ENCODE data around the gene SPRYD3. TPM values are rescaled to one million over a fixed set of nuclear protein-coding genes. Genes with fewer than 3 reads are reported as not detected.

SPRYD3 gene
- total and polyA plus RNA-seq, 2 of the 4 experiments (the other 2 are of a cell fraction) = 25.6 to 27.8 TPM

DNA sequence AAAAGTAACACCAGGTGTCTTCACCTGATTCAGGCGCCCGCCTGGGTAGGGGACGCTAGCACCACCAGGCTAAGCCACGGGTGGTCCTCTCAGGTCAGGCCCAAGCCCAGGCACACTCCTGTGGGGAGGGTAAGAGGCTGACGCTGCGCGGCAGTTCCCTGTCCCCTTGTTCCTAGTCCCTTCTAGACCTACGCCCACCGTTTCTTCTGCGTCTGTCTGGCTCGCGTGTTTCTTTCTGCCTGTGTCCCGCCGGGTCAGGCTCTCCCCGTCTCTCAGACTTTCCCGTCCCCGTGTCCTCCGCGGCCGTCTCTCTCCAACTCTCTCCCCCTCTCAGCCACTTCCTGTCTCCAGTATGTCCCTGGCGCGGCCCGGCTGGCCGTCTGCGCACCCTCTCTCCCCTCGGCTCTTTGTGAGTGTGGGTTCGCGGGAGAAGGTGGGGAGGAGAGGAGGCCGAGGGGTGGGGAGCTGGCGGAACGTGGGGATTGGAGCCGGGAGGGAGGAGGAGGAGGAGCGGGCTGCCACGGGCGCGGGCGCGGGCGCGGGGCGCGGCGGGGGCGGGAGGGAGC lies 32.5 kb downstream of the SPRYD3 start:
- H3K23ac ChIP-seq (ENCODE audit: low read depth, low read length) = peak overlapping the region; percentile 100
- H3K36me3 ChIP-seq (ENCODE audit: control insufficient read depth, insufficient read depth, low read length) = peaks cover 6% of the 10 kb centered on the region
- H3K9ac ChIP-seq (ENCODE audit: low read depth, low read length) = peak overlapping the region; percentile 97
- peak overlapping the region; percentile 98 for H2AK5ac ChIP-seq (ENCODE audit: low read depth, low read length)
- H2BK120ac ChIP-seq (ENCODE audit: low read depth, low read length) = peak overlapping the region; percentile 88
- H3K27me3 ChIP-seq (ENCODE audit: control insufficient read depth, insufficient read depth, low read length) = no peaks in the 10 kb centered on the region
- no peaks in the 10 kb centered on the region for H3K9me3 ChIP-seq (ENCODE audit: control insufficient read depth, insufficient read depth, low read length)
- 5% methylated on average over 4 of the region's 44 CpGs; no CpG with 5 or more reads in 1 of the 2 experiments for WGBS, 2 experiments (ENCODE audit: extremely low coverage in 2 of 2, insufficient read length in 1 of 2)
- H3K4ac ChIP-seq (ENCODE audit: low read depth, low read length) = peak overlapping the region; percentile 100
- peaks cover 21% of the 10 kb centered on the region for H3K9me1 ChIP-seq (ENCODE audit: insufficient read depth, low read length)
- peak overlapping the region; percentile 96 for H4K91ac ChIP-seq (ENCODE audit: insufficient read depth, low read depth, low read length)
- TF ChIP-seq MXI1 (IDR thresholded peaks at IDR 0.05; ENCODE audit: borderline replicate concordance, low read depth, low read length) = no peak
- no peak for TF ChIP-seq FOS (IDR thresholded peaks at IDR 0.05; ENCODE audit: low read depth, low read length)
- TF ChIP-seq SMC3 (IDR thresholded peaks at IDR 0.05; ENCODE audit: low read depth, low read length) = no peak
- no peak for TF ChIP-seq CHD1 (IDR thresholded peaks at IDR 0.05; ENCODE audit: low read depth, low read length)
- TF ChIP-seq, protein P1, sequence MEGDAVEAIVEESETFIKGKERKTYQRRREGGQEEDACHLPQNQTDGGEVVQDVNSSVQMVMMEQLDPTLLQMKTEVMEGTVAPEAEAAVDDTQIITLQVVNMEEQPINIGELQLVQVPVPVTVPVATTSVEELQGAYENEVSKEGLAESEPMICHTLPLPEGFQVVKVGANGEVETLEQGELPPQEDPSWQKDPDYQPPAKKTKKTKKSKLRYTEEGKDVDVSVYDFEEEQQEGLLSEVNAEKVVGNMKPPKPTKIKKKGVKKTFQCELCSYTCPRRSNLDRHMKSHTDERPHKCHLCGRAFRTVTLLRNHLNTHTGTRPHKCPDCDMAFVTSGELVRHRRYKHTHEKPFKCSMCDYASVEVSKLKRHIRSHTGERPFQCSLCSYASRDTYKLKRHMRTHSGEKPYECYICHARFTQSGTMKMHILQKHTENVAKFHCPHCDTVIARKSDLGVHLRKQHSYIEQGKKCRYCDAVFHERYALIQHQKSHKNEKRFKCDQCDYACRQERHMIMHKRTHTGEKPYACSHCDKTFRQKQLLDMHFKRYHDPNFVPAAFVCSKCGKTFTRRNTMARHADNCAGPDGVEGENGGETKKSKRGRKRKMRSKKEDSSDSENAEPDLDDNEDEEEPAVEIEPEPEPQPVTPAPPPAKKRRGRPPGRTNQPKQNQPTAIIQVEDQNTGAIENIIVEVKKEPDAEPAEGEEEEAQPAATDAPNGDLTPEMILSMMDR (conservative IDR thresholded peaks at IDR 0.05; ENCODE audit: low read depth, low read length) = no peak
- TF ChIP-seq NFE2L2 (IDR thresholded peaks at IDR 0.05; ENCODE audit: low read depth, low read length) = no peak
- no peak for TF ChIP-seq RCOR1 (IDR thresholded peaks at IDR 0.05; ENCODE audit: insufficient replicate concordance, low read length)
- no peak for TF ChIP-seq CEBPB (IDR thresholded peaks at IDR 0.05; ENCODE audit: low read depth, low read length)
- peak; percentile 87 for TF ChIP-seq POLR2A (IDR thresholded peaks at IDR 0.05; ENCODE audit: low read depth, low read length)
- TF ChIP-seq MAZ (IDR thresholded peaks at IDR 0.05; ENCODE audit: borderline replicate concordance, low read depth, low read length) = peak; percentile 66; the same call in 1 of the 2 replicates
- TF ChIP-seq USF2 (IDR thresholded peaks at IDR 0.05; ENCODE audit: low read depth, low read length) = no peak
- TF ChIP-seq MAFK (IDR thresholded peaks at IDR 0.05; ENCODE audit: low read depth, low read length) = no peak
- no peak for TF ChIP-seq BHLHE40 (IDR thresholded peaks at IDR 0.05; ENCODE audit: low read depth, low read length)
- no peak for TF ChIP-seq RFX5 (IDR thresholded peaks at IDR 0.05; ENCODE audit: low read depth, low read length)
- peaks cover 15% of the 10 kb centered on the region for H4K20me1 ChIP-seq (ENCODE audit: insufficient read depth, low read length)
- H3K18ac ChIP-seq (ENCODE audit: low read depth, low read length) = peak overlapping the region; percentile 76
- no TSS peak for BruUV-seq (replicated peaks)
- CTCF ChIA-PET = interaction anchor here (1.9 kb wide), 1 partner anchor 19 kb away, joined by 5 read pairs; no protein-coding TSS in a partner anchor
- dilution Hi-C loops (cut with HindIII; ENCODE audit: low sequenced_read_pairs, unreplicated experiment) = no loop called here
- peak overlapping the region; percentile 58 for H4K5ac ChIP-seq (ENCODE audit: low read depth, low read length)
- peak overlapping the region; percentile 78; the same call in 1 of the 2 replicates for H2BK20ac ChIP-seq (ENCODE audit: low read depth, low read length)
- H2BK5ac ChIP-seq (ENCODE audit: low read depth, low read length, poor library complexity, severe bottlenecking) = peak overlapping the region; percentile 99
- peak overlapping the region; percentile 64 for H3K4me3 ChIP-seq (ENCODE audit: insufficient read depth, low read depth, low read length)
- peak; percentile 44 for ATAC-seq (ENCODE audit: low read depth)
- in situ Hi-C loops (cut with MboI; ENCODE audit: low sequenced_read_pairs) = no loop called here
- H3K79me1 ChIP-seq (ENCODE audit: low read depth in 1 of 2, low read length in 2 of 2) = peaks cover 15 to 71% of the 10 kb centered on the region in 2 experiments; a peak in 3 of 4 replicates
- intact Hi-C loops (cut with micrococcal nuclease) = no loop called here
- H3K4me2 ChIP-seq (ENCODE audit: low read depth, low read length) = peak overlapping the region; percentile 97
- peak overlapping the region; percentile 100 for H3K14ac ChIP-seq (replicated peaks; ENCODE audit: low read depth, low read length)
- peak overlapping the region; percentile 96 for H2AK9ac ChIP-seq (replicated peaks; ENCODE audit: low read depth, low read length, poor library complexity)
- peak; percentile 86 for DNase-seq
- peak overlapping the region; percentile 87 to 91 for H4K8ac ChIP-seq (ENCODE audit: low read depth in 2 of 2, low read length in 2 of 2)
- H3K27ac ChIP-seq (ENCODE audit: insufficient read depth, low read length) = peak overlapping the region; percentile 97
- peak overlapping the region; percentile 95 for H3K56ac ChIP-seq (ENCODE audit: extremely low read depth, insufficient read depth, low read length)
- POLR2A ChIA-PET (ENCODE audit: unreplicated experiment) = interaction anchor here (1.0 to 2.1 kb wide), 2 partner anchors 32 to 50 kb away, joined by 3 to 7 read pairs; partner anchors contain the start of gene SPRYD3
- peak overlapping the region; percentile 91; the same call in 1 of the 3 replicates for H2BK15ac ChIP-seq (ENCODE audit: low read depth, low read length)
- H2AFZ ChIP-seq (replicated peaks; ENCODE audit: low read length, poor library complexity) = peak overlapping the region; percentile 90
- peaks cover 34% of the 10 kb centered on the region for H3K4me1 ChIP-seq (ENCODE audit: control insufficient read depth, insufficient read depth, low read length)

Measured in IMR-90 (cell line).